CD4-positive, alpha-beta T cell treated with Interferon alpha-2 for 1 hour (primary cell): ENCODE measurements around the gene PPRC1.

Experiments used
- DNase-seq, 2 donors: peaks; one replicate each; pipeline ENCODE4 v3.0.0-alpha.2; 2020 to 2022

Gene PPRC1, protein sequence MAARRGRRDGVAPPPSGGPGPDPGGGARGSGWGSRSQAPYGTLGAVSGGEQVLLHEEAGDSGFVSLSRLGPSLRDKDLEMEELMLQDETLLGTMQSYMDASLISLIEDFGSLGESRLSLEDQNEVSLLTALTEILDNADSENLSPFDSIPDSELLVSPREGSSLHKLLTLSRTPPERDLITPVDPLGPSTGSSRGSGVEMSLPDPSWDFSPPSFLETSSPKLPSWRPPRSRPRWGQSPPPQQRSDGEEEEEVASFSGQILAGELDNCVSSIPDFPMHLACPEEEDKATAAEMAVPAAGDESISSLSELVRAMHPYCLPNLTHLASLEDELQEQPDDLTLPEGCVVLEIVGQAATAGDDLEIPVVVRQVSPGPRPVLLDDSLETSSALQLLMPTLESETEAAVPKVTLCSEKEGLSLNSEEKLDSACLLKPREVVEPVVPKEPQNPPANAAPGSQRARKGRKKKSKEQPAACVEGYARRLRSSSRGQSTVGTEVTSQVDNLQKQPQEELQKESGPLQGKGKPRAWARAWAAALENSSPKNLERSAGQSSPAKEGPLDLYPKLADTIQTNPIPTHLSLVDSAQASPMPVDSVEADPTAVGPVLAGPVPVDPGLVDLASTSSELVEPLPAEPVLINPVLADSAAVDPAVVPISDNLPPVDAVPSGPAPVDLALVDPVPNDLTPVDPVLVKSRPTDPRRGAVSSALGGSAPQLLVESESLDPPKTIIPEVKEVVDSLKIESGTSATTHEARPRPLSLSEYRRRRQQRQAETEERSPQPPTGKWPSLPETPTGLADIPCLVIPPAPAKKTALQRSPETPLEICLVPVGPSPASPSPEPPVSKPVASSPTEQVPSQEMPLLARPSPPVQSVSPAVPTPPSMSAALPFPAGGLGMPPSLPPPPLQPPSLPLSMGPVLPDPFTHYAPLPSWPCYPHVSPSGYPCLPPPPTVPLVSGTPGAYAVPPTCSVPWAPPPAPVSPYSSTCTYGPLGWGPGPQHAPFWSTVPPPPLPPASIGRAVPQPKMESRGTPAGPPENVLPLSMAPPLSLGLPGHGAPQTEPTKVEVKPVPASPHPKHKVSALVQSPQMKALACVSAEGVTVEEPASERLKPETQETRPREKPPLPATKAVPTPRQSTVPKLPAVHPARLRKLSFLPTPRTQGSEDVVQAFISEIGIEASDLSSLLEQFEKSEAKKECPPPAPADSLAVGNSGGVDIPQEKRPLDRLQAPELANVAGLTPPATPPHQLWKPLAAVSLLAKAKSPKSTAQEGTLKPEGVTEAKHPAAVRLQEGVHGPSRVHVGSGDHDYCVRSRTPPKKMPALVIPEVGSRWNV (N-terminal part only)

DNA sequence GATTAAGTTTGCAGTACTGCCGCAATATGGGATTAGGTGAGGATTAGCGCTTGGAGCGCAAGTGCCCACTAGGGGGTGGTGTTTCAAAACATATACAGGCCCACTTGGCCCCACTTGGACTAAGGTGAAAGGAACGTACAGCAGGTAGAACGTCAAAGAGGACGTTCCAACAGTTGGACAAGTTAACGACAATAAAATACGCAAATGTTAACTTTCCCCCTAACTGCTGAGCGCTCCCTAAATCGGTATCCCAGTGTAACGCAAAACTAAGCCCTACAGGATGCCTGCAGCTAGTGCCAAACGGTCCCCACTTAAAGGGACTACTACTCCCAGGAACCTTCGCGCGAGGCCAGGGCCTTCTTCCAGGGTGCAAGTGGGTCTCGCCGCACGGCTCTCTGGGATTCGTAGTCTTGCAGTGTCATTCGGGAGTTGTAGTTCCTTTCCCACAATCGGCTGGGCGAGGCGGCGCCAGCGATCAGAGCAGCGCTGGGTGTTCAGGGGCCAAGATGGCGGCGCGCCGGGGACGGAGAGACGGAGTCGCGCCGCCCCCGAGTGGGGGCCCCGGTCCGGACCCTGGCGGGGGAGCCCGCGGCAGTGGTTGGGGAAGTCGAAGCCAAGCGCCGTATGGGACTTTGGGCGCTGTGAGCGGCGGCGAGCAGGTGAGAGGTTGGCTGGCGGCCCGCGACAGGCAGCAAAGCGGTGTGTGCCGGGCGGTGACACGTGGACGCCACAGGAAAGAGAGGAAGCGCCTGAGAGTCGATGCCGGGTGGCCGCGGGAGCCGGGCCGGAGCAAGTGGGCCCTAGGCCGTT, at the start of gene PPRC1:
Gene PPRC1, plus strand, starts transcription at position 478 of the 810 bp plus-strand sequence. Its CDS starts 29 bp downstream, at position 507.
- peak; percentile 97 to 98 for DNase-seq

DNA sequence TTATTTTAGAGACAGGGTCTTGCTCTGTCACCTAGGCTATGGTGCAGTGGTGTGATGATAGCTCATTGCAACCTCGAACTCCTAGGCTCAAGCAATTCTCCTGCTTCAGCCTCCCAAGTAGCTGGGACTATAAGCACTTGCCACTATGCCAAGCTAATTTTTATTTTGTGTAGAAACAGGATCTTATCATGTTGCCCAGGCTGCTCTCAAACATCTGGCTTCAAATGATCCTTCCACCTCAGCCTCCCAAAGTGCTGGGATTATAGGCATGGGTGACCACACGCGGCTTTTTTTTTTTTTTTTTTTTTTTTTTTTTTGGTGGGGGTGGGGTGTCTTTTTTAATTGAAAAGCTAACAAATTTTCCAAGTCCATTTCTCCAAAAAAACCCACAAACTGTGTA, 49.3 kb upstream of the PPRC1 start:
- no peak for DNase-seq

DNA sequence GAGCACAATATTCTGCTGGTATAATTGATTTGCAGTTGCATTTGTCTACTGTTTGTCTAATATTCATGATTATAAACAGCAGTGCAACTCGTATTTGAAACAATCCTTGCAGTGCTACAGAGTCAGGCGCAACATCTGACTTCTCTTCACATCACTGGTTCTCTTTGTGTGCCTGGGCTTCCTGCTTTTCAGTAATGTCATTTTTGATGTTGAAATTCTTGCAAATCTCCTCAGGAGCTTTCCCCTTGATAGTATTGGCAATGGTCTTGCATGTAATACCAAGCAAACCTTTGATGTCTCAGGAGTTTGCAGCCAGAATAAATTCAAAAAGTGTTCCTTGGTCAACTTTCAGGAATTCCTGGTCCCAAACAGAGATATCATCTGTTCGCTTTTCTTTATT, 47.5 kb upstream of the PPRC1 start:
- no peak for DNase-seq

DNA sequence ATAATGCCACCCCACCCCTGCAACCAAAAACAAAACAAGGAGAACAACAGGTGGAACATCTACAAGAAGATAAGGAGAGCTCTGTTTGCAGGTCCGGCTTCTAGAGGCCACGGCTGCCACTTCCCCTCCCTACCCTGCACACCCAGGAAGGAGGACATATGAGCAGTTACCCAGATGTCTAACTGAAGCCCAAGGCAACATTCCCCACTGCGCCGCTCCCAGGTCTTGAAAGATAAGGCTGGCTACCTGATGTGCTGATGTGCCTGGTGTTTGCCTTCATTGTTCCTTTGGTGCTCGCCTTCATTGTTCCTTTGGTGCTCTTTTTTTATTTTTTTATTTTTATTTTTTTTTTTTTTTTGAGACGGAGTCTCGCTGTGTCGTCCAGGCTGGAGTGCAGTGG, 46.6 kb upstream of the PPRC1 start:
- no peak for DNase-seq

DNA sequence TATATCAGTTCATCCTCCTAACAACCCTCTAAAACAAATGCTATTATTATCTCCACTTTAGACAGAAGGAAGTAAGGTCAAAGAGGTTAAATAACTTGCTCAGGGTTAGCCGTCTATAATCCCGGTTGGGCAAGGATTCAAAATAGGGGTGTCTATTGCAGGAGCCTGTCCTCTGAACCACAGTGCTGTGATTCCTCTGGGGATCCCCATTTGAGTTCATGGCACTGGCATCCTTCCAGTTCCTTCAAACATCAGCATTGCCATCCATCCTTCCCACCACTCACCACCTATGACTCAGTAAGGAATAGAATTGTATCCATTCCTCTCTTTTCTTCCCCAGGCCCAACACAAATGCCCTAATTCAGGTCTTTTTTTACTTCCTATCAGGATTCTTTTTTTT, 42.1 kb upstream of the PPRC1 start:
- DNase-seq, result no peak

DNA sequence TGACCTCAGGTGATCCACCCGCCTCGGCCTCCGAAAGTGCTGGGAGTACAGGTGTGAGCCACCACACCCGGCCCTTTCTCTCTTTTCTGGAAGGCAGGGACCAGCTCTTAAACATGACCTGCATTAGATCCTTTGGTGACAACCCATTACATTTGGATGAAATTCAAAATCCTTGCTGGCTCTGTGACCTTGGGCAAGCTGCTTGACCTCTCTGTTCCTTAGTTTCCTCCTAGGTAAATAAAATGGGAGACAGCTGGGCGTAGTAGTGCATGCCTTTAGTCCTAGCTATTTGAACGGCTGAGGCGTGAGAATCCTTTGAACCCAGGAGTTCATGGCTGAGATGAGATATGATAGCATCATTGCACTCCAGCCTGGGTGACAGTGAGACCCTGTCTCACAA, 36.4 kb upstream of the PPRC1 start:
- DNase-seq, result no peak

DNA sequence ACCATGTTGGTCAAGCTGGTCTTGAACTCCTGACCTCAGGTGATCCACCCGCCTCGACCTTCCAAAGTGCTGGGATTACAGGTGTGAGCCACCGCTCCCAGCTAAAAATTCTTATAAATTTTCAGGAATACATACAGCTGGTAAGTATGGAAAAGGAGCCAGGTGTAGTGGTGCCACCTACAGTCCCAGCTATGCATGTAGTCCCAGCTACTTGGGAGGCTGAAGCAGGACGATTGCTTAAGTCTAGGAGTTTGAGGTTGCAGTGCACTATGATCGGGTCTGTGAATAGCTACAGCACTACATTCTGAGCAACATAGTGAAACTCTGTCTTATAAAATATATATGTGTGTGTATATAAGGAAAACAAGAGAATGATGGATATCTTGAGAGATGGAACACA, 31.7 kb upstream of the PPRC1 start:
- no peak for DNase-seq

DNA sequence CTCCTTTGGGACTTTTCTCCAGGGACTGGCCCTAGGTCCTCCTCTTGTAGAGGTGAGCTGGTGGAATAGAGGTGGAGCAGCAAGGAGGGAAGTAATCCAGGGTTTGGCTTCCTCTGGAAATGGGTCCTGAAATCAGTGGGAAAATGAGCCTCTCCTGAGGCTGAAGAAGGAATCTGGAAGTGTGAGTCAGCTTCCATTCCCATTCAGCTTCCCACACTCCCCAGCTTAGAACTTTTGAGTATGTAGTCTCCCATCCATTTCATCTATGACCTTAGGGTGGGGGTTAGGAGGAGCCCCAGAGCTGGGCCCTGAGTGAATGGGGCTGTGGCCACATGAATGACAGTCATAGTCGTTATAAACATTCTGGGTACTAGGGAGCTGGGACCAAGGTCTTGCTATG, 30.4 kb upstream of the PPRC1 start:
- DNase-seq, result no peak

DNA sequence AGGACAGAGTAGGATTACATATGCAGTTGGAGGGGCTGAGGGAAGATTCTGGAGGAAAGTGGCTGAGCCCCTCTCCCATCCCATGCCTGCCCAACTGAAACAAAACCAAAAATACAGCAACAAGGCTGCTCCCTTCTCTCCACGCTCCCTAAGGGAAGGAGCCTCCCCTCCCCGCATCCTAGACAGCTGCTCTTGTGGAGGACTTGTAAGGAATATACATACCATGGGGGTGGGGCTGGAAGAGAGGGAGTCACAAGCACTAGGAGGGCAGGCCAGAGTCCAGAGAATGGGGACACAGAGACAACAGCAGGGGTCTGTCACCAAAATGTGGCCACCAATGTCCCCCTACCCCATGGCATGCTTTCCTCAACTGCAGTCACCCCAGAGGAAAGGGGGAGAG, 25.8 kb upstream of the PPRC1 start:
- no peak for DNase-seq

DNA sequence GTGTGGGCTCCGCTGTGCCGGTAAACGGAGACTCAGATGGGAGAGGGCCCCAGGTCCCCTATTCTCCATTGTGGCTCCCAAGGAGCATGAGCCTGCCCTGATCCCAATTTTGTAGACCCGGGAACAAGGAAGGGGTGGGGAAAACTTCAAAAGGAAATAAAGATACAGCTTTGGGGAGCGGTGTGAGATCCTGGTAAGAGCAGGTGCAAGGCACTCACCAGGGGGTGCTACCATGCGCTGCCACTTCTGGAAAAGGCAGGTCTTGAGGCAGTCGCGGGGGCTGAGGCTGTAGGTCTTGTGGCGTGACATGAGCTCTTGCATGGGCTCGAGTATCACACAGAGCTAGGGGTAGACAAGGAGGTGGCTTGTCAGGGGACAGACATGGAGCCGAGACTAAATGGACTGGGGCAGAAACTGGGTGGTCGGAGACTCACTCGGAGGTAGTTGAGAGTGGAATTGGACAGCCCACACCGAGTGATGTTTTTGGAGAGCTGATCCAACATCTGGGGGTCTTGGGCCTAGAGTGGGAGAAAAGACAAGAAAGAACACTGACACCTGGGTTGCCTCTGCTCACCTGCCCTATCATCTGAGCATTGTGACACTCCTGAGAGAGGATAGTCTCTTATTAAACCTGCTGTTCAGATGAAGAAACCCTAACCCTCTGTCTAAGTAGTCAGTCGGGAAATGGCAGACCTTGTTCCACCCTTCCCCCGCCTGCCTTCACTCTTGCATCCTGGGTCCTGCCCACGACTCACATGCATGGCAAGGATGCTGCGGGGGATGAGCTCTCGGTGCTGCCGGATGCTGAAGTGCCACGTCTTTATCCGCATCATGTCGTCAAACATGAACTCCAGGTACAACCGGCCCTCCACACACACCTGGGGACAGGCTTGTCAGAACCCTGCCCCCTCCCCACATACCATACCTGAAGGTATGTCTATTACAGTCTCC, 23.4 kb upstream of the PPRC1 start:
- DNase-seq, result no peak

DNA sequence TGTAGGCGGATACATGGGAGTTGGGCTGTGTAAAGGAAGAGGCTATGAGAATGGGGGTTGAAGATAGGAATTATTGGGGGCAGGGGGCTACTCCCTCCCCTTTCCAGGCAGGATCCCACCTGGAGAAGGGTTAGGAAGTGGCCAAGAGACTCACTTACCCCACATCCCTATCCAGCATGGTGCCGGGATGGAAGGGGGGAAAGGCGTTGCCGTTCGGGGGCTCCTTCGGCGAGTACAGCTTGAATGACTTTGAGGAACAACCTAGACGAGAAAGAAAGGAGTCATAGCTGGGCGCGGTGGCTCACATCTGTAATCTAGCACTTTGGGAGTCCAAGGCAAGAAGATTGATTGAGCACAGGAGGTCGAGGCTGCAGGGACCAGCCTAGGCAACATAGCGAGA, 21.6 kb upstream of the PPRC1 start:
- DNase-seq, result no peak

DNA sequence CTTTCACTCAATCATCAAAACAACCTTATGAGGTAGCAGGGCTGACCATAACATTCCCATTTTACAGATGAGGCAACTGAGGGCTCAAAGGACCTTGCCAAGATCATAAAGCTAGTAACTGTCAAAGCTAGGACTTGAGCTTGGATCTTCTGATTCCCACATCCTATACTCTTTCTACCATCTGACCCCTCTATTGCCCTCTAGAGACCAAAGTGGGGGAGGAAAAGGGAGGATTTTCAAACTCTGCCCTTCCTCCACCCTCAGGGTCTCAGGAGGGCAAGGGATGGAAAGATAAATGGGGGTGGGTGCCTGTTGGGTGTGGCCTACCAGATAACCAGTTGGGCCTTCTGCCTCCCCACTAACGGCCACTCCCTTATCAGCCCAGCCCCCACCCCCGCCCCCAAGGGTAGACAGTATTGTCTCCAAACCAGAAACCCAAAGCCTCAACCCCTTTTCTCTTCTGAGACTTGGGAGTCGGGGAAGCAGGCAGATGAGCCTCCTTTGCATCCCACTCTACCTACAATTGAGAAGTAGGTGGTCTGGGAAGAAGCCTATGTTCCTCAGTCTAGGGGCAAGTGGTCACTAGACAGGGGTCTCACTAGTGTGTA, 20.5 kb upstream of the PPRC1 start:
- DNase-seq, result no peak

DNA sequence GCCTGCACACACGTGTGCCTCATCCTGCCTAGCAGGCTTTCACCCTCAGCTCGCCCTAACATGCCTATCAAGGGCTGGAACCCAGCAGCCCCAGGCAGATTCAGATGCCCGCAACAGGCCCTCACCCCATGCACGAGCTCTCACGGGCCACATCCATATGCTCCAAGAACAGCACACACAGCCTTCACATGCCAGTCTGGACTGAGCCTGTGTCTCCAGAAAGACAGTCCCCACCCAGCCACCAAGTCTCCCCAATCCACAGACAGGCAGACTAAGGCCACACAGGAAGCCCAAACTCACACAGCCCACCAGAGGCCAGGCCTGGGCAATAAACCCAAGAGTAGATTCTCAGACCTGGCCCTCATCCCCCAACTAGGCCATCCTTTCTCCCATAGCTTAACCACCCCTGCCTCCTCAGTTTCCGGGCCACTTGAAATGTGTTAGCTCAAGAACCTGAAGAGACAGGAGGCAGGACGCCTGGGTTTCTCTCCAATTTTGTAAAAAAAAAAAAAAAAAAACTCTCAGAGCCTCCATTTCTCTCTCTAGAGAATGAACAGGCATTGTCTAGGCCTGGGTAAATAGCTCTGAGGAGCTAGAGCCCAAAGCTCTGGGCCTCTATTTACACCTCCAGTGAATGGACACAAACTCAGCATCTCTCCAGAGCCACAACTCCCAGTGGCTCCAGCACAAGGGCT, 19.4 kb upstream of the PPRC1 start:
- DNase-seq, result peak in 1 of 2 donors; percentile 21

DNA sequence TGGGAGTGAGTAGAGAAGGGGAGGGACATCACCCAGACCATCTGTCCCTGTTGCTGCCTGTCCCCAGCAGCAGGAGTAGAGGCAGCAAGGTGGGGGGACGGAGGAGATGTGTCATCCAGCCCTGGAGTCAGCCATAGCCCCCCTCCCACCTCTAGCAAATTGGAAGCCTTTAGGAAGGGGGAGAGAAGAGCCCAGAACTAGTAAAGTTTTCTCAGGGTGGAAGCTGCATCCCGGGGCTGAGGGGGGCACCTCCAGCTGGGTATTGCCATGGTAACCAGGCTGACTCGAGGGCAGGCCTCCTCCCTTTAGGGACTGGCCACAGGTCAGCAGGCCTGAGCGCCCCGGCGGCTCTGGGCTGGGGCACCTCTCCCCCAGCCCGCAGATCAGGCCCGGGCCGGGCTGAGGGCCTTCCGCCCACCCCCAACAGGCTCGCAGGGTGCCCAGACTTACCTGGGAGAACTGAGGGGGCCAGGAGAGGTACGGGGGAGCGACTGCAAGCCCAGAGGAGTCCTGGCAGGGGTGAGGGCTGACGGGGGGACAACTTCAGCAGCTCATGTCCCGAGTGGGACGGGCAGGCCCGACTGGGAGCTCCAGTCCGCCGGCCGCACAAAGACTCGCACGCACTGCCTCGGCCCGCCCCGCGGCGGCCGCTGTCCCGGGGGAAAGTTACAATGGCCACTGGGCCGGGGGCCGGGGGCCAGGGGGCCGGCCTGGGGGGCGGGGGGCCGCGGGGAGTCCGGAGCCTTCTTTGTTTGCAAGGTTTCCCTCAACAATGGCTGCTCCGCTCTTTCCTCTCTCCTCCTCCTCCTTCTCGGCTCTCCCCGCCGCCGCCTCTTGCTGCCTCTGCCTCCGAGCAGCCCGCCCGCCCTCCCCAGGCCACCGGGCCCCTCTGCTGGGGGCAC, 18.6 kb upstream of the PPRC1 start:
- DNase-seq, result no peak

DNA sequence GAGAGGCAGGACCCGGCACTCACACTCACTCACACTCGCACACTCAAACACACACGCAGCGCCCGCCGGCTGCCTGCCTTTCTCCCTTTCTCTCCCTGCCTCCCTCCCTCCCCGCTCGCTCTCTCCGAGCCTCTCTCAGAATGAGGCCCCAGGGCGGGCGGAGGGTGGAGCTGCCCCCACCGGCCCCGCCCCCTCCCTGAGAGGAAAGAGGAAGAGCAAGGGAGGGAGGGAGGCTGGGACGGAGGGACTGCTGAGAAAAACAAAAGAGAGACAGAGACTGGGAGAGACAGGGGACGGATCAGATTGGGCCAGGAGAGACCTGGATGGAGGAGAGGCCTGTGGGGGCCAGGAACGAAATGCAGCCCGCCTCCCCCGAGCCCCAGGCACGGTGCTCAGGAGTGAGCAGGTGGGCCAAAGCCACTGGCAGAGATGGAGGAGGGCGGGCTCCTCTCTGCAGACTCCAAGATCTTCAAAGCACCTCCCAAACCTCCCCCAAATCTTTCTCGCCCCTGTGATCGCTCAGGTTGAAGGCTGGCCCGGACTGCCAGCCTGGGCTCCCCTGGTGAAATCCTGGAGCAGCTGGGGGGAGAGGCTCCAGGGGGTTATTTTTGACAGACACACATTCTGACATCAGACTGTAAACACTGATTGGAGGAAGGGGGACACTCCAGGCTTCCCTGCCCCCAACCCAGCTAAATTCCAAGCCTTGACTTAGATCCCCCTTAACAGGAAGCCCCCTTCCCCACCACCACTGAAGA, 17.8 kb upstream of the PPRC1 start:
- peak; percentile 75 to 83 for DNase-seq

DNA sequence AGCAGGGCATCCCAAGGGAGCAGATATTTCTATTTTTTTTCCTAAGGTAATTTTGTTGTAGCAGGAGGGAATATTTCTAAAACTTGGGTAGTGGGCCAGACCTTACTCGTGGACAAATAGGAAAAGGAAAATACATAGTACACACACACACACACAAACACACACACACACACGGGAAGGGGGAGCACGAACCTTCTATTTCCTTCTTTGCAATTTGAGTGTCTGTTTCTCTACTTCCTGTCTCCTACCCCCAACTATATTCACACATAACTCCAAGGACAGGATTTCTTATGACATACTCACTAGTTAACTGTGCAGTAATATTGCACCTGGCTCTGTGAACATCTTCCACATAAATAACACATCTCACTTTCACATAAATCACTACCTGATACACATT, 17.1 kb upstream of the PPRC1 start:
- DNase-seq, result peak in 1 of 2 donors; percentile 27

DNA sequence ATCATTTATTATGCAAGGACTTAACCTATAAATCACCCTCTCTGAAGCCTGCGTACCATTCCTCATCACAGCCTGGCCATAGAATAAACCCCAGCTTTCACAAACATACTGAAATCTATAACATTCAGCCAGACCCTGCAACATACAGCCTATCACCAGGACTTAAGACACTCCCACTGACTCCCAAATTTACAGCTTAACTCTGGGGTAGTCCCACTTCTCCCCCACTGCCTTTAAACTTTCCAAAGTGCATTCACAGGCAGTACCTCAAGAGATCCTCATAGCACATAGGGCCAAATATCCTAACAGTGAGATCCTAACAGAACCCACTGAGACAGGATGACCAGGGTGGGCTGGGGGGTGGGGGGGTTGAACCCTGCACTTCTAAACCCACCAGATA, 16.2 kb upstream of the PPRC1 start:
- no peak for DNase-seq
